Stomach (tissue), 4 donors: Measurements from ENCODE around the gene SPCS3.

Source experiments
- CTCF ChIP-seq, 7 experiments: fragments of 450-650 bp in 4 of 7; fragments of 200-600 bp in 3 of 7; sonication (generic) in 3 of 7; IDR thresholded peaks; one replicate each; pipeline ENCODE4 v1.5.1; 2016 to 2019; ENCODE audit warnings: antibody characterized with exemption in 7 of 7, control low read depth in 2 of 7, mild to moderate bottlenecking in 1 of 7
- EP300 ChIP-seq: sonication (generic); formaldehyde crosslinking; IDR thresholded peaks from one replicate; pipeline ENCODE4 v1.6.1; 2017; ENCODE audit warnings: antibody characterized with exemption
- POLR2A ChIP-seq, 4 donors: fragments of 450-650 bp; IDR thresholded peaks; one replicate each; pipeline ENCODE4 v1.6.1; 2016; ENCODE audit warnings: antibody characterized with exemption in 4 of 4, control low read depth in 2 of 4, mild to moderate bottlenecking in 1 of 4, moderate library complexity in 1 of 4

- TF ChIP-seq CTCF (IDR thresholded peaks at IDR 0.05) = no peak
- TF ChIP-seq EP300 = no peak
- no peak for TF ChIP-seq POLR2A (IDR thresholded peaks at IDR 0.05)
Observed at GRCh38 chr4:176334066-176334465, 14.3 kb downstream of the SPCS3 start.
